SK-N-SH (cell line): ENCODE results near the gene GJE1.
"Not testable (repeated sequence)": the region's sequence is repeated elsewhere in the genome, so short reads cannot be mapped to it uniquely, and the experiment has no call there.

ENCODE experiments used
- EP300 ChIP-seq, 2 experiments: IDR thresholded peaks; 2 replicates each; pipeline versions ENCODE4 v1.4.0 to v1.6.1; 2012; ENCODE audit warnings: borderline replicate concordance in 1 of 2, low read depth in 1 of 2, low read length in 1 of 2
- GATA2 ChIP-seq: sonication (generic); formaldehyde crosslinking; IDR thresholded peaks from 2 replicates; pipeline ENCODE4 v1.5.0; 2020; ENCODE audit warnings: mild to moderate bottlenecking, missing genetic modification reagents
- JUND ChIP-seq: IDR thresholded peaks from 2 replicates; pipeline ENCODE4 v1.4.0; 2012
- POLR2AphosphoS5 ChIP-seq: IDR thresholded peaks from 2 replicates; pipeline ENCODE4 v1.6.1; 2012; ENCODE audit warnings: low read depth, low read length
- RFX5 ChIP-seq: IDR thresholded peaks from 2 replicates; pipeline ENCODE4 v1.6.1; 2012; ENCODE audit warnings: mild to moderate bottlenecking, improper control_type of control experiment, low read length
- TF ChIP-seq, protein P1 (sequence below): fragments of 200-600 bp; sonication (generic); IDR thresholded peaks from 2 replicates; pipeline ENCODE4 v1.6.1; 2017; ENCODE audit warnings: antibody characterized with exemption, mild to moderate bottlenecking, moderate library complexity

DNA sequence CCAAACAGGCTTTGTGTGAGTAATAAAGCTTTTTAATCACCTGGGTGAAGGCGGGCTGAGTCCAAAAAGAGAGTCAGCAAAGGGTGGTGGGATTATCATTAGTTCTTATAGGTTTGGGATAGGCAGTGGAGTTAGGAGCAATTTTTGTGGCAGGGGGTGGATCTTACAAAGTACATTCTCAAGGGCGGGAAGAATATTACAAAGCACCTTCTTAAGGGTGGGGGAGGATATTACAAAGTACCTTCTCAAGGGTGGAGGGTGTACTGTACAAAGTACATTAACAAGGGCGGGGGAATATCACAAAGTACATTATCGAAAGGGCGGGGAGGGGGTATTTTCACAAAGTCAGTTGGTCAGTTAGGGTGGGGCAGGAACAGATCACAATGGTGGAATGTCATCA, 27.9 kb upstream of the GJE1 start:
- TF ChIP-seq GATA2 (CRISPR knock-in tag); EP300 (IDR thresholded peaks at IDR 0.05; ENCODE audit: borderline replicate concordance in 1 of 2, low read depth in 1 of 2, low read length in 1 of 2); RFX5; JUND; POLR2AphosphoS5: not testable (repeated sequence)
- TF ChIP-seq, protein P1, sequence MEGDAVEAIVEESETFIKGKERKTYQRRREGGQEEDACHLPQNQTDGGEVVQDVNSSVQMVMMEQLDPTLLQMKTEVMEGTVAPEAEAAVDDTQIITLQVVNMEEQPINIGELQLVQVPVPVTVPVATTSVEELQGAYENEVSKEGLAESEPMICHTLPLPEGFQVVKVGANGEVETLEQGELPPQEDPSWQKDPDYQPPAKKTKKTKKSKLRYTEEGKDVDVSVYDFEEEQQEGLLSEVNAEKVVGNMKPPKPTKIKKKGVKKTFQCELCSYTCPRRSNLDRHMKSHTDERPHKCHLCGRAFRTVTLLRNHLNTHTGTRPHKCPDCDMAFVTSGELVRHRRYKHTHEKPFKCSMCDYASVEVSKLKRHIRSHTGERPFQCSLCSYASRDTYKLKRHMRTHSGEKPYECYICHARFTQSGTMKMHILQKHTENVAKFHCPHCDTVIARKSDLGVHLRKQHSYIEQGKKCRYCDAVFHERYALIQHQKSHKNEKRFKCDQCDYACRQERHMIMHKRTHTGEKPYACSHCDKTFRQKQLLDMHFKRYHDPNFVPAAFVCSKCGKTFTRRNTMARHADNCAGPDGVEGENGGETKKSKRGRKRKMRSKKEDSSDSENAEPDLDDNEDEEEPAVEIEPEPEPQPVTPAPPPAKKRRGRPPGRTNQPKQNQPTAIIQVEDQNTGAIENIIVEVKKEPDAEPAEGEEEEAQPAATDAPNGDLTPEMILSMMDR = not testable (repeated sequence)
